Uterus (tissue), 4 donors: ENCODE data around the gene BTBD18. TPM values are rescaled to one million over a fixed set of nuclear protein-coding genes. Genes with fewer than 3 reads are reported as not detected.

ENCODE experiments used
- DNase-seq, 2 donors: peaks; one replicate each; pipeline ENCODE4 v3.0.0-alpha.2; 2019 to 2020
- H3K27ac ChIP-seq, 2 donors: fragments of 200-600 bp; sonication (generic); 1 replicate in 1 of 2; 2 replicates in 1 of 2; pipeline ENCODE4 v1.5.1; 2016 to 2018
- H3K27me3 ChIP-seq, 2 donors: fragments of 200-600 bp; sonication (generic); one replicate each; pipeline ENCODE4 v1.5.1; 2018 to 2019; ENCODE audit warnings: control low read depth in 1 of 2
- H3K36me3 ChIP-seq, 2 donors: fragments of 200-600 bp; sonication (generic); one replicate each; pipeline ENCODE4 v1.5.1; 2019; ENCODE audit warnings: control low read depth in 1 of 2
- H3K4me1 ChIP-seq, 2 donors: fragments of 200-600 bp; sonication (generic); one replicate each; pipeline ENCODE4 v1.5.1; 2018 to 2019; ENCODE audit warnings: control low read depth in 1 of 2
- H3K4me3 ChIP-seq, 2 donors: fragments of 200-600 bp; sonication (generic); 1 replicate in 1 of 2; 2 replicates in 1 of 2; pipeline ENCODE4 v1.5.1; 2018 to 2019; ENCODE audit warnings: mild to moderate bottlenecking in 1 of 2
- H3K9me3 ChIP-seq, 2 donors: fragments of 200-600 bp; sonication (generic); one replicate each; pipeline ENCODE4 v1.5.1; 2019; ENCODE audit warnings: control low read depth in 1 of 2
- CTCF ChIP-seq, 4 experiments: fragments of 200-600 bp in 2 of 4; fragments of 450-650 bp in 2 of 4; sonication (generic) in 2 of 4; IDR thresholded peaks; one replicate each; pipeline ENCODE4 v1.5.1; 2016 to 2019; ENCODE audit warnings: antibody characterized with exemption in 4 of 4, mild to moderate bottlenecking in 2 of 4, moderate library complexity in 1 of 4
- POLR2A ChIP-seq, 2 donors: fragments of 450-650 bp; IDR thresholded peaks; one replicate each; pipeline ENCODE4 v1.6.1; 2016; ENCODE audit warnings: antibody characterized with exemption in 2 of 2, mild to moderate bottlenecking in 1 of 2, moderate library complexity in 1 of 2
- intact Hi-C: fragments of 100-400 bp; cut with DNase I; formaldehyde crosslinking; loops from one replicate; pipeline ENCODE4 v1.15.1; 2023; ENCODE audit warnings: low total_unique reads
- total RNA-seq, 4 donors: library from RNA; depleted of rRNA in 3 of 4; stranded (reverse); fragments of >200 nt in 3 of 4; gene quantifications; one replicate each; pipeline versions ENCODE4 v1.1.0 to v1.2.4, GENCODE V29; 2014 to 2023
- donor health status: DM: yes; HTN: yes; CAD: no.

Gene BTBD18
- total RNA-seq, 4 donors from 2014 or later: not detected

DNA sequence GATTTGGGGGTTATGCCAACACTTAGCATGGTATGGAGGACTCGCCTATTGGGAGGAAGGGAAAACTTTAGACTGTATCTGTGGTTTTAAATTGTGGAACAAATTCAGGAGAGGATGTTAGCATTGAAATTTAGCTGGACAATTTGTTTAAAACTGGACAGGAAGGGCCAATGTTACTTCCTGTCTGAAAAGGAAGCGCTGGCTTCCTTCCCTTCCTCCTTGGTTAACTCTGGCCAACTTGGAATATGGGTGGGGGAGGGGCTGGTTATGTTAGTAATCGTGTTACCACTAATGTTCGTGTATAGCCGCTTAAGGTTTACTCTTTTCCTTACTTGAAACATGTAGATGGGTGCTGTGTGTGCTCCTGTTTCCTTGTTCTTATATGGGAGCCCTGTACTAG lies 23.9 kb upstream of the BTBD18 start:
- intact Hi-C loops: no loop called here
- H3K36me3 ChIP-seq: no peaks in the 10 kb centered on the region
- no peaks in the 10 kb centered on the region for H3K27me3 ChIP-seq
- peak in 1 of 2 donors; percentile 45 for DNase-seq
- peaks cover 26 to 31% of the 10 kb centered on the region in 2 donors for H3K4me1 ChIP-seq
- no peak for TF ChIP-seq CTCF (IDR thresholded peaks at IDR 0.05)
- TF ChIP-seq POLR2A (IDR thresholded peaks at IDR 0.05): no peak
- H3K9me3 ChIP-seq: no peaks in the 10 kb centered on the region
- no peak overlapping the region for H3K4me3 ChIP-seq
- peak overlapping the region; percentile 78 to 94 for H3K27ac ChIP-seq

GRCh38 chr11:57773026-57773598 lies 21.5 kb upstream of the BTBD18 start:
- intact Hi-C loops: no loop called here
- Histone ChIP-seq H3K4me1 (peaks cover 26 to 29% of the 10 kb centered on the region in 2 donors), H3K4me3 (no peak overlapping the region), H3K9me3 (no peaks in the 10 kb centered on the region), H3K27ac (no peak overlapping the region), H3K27me3 (no peaks in the 10 kb centered on the region), H3K36me3 (no peaks in the 10 kb centered on the region)
- TF ChIP-seq POLR2A (IDR thresholded peaks at IDR 0.05) (no peak), CTCF (IDR thresholded peaks at IDR 0.05) (no peak)
- no peak for DNase-seq

DNA sequence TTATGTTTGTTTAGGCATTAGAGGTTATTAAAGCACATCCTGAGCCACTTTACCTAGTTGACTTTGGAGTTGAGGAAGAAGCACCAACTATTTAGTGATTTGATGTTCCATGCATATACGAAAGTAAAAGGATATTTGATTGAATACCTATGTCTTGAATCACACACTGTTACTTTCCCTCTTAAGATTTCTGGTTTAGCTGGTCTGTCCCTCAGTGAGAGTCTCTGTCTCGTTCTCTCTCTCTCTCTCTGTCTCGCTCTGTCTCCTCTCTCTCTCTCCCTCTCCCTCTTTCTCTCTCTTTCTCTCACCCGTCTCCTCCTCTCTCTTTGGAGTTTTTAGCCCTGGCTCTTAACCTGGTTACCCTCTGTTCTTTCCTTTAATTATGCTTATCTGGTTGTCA lies 20.9 kb upstream of the BTBD18 start:
- H3K27me3 ChIP-seq: no peaks in the 10 kb centered on the region
- intact Hi-C loops: no loop called here
- H3K9me3 ChIP-seq: no peaks in the 10 kb centered on the region
- peaks cover 22 to 24% of the 10 kb centered on the region in 2 donors for H3K4me1 ChIP-seq
- no peak for DNase-seq
- TF ChIP-seq CTCF (IDR thresholded peaks at IDR 0.05) (no peak), POLR2A (IDR thresholded peaks at IDR 0.05) (no peak)
- H3K27ac ChIP-seq: no peak overlapping the region
- H3K36me3 ChIP-seq: no peaks in the 10 kb centered on the region
- no peak overlapping the region for H3K4me3 ChIP-seq

- DNase-seq: no peak
- no peaks in the 10 kb centered on the region for H3K9me3 ChIP-seq
- intact Hi-C loops: no loop called here
- no peaks in the 10 kb centered on the region for H3K27me3 ChIP-seq
- H3K27ac ChIP-seq: no peak overlapping the region
- TF ChIP-seq POLR2A (IDR thresholded peaks at IDR 0.05) (no peak), CTCF (IDR thresholded peaks at IDR 0.05) (no peak)
- no peak overlapping the region for H3K4me3 ChIP-seq
- H3K4me1 ChIP-seq: peaks cover 12 to 14% of the 10 kb centered on the region in 2 donors
- no peaks in the 10 kb centered on the region for H3K36me3 ChIP-seq
These were observed 19.7 kb upstream of the BTBD18 start for GRCh38 chr11:57771365-57771764.

DNA sequence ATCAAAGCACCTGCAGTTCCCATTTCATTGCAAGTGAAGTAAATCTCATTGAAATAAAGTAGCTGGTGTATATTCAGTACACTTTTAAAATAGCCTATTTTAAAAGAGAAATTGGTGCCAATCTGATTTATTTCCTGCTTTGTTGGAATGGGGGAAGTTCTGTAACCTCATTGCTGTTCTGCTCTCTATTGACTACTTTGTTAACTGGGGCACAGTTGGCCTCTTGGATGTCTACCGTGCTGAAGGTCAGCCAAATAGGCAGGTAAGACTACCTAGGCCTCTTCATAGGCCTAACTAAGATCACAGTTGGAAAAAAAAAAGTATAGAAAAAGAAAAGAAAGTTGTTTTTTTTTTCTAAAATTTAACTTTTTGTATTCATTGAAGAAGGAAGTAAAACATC lies 19.2 kb upstream of the BTBD18 start:
- DNase-seq: no peak
- Histone ChIP-seq H3K36me3 (no peaks in the 10 kb centered on the region), H3K4me1 (peaks cover 10 to 11% of the 10 kb centered on the region in 2 donors), H3K9me3 (no peaks in the 10 kb centered on the region), H3K27ac (no peak overlapping the region), H3K4me3 (no peak overlapping the region), H3K27me3 (no peaks in the 10 kb centered on the region)
- TF ChIP-seq POLR2A (IDR thresholded peaks at IDR 0.05) (no peak), CTCF (IDR thresholded peaks at IDR 0.05) (no peak)
- intact Hi-C loops: no loop called here
